T-helper 1 cell (primary cell): Measurements from ENCODE around the gene AGPS.
"Not testable (repeated sequence)": the region's sequence is repeated elsewhere in the genome, so short reads cannot be mapped to it uniquely, and the experiment has no call there.

Source experiments
- DNase-seq, 5 donors: peaks; one replicate each; pipeline ENCODE4 v3.0.0-alpha.2; 2012 to 2020

Gene AGPS

GRCh38 chr2:177391822-177392372, 676 bp upstream of the AGPS start:
- no peak for DNase-seq

GRCh38 chr2:177393203-177393755, 706 bp downstream of the AGPS start:
- peak in 1 of 5 donors; percentile 12 for DNase-seq

- no peak for DNase-seq
These were observed 1.4 kb downstream of the AGPS start for GRCh38 chr2:177393824-177394593.

DNA sequence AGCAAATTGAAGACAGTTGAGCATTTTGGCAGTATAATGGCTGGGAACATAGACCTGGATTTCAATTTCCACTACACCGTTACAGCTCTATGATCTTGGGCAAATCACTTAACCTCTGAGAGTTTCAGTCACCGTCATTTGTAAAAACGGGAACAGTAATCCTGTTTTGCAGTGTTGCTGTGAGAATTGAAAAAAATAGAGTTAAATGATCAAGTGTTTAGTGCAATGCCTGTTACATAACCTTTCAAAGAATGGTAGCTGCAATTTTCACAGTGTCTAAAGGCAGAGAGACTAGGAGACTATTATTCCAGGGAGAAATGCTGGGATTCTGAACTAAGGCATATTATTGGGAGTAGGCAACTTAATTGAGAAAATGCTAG, 2.0 kb downstream of the AGPS start:
- DNase-seq, result no peak

DNA sequence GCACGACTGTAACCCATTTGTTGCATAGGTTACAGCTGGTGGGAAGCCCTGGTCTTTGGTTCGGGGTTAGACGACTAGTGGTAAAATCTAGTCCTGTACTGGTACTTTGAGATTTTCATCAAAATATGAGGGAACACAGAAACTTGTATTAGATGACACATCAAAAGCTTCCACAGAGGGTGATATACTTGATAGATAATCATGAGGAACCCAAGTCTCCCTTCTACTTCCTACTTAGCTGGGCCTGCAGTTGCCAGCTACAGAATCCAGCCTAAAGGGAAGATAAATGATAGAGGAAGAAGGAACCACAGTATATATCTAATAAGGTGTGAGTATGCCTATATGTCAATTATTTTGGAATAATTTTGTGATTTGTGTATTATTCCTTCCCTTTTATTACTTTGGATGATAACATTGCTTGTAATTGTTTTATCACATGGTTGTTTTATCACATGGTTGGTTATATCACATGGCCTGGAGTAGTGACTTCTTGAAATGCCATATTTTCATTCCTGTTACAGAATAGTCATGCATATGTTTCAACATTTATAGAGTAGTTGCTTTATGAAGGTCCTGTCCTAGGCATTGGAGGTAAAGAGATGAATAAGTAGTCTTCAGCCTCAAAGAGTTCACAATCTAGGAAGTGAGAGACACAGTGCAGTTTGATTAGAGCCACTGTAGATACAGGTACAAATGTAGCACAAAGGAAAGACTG, 2.9 kb downstream of the AGPS start:
- DNase-seq, result no peak

GRCh38 chr2:177396703-177397460, 4.3 kb downstream of the AGPS start:
- DNase-seq, result no peak

GRCh38 chr2:177397481-177398289, 5.1 kb downstream of the AGPS start:
- peak in 1 of 5 donors; percentile 11 for DNase-seq

DNA sequence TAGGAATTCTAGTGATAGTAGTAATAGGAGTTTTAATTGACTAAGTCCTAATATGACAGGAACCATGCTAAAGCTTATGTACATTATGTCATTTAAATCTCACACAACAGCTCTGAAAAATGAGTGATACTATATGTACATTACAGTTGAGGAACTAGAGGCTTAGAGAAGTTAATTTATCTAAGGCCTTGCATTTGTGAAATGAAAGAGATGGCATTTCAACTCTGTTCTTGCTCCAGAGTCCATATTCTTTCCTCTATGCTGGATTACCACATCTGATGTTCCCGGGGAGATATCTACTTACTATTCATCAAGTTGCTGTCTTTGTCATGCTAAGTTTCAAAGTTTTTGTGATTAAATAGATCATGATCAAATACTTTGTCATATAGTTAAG, 5.7 kb downstream of the AGPS start:
- no peak for DNase-seq

GRCh38 chr2:177398791-177399190, 6.2 kb downstream of the AGPS start:
- DNase-seq, result no peak

GRCh38 chr2:177399376-177399775, 6.8 kb downstream of the AGPS start:
- DNase-seq, result no peak

- no peak for DNase-seq
These were observed 7.9 kb downstream of the AGPS start for GRCh38 chr2:177400337-177400923.

GRCh38 chr2:177402096-177402495, 9.5 kb downstream of the AGPS start:
- DNase-seq, result no peak

DNA sequence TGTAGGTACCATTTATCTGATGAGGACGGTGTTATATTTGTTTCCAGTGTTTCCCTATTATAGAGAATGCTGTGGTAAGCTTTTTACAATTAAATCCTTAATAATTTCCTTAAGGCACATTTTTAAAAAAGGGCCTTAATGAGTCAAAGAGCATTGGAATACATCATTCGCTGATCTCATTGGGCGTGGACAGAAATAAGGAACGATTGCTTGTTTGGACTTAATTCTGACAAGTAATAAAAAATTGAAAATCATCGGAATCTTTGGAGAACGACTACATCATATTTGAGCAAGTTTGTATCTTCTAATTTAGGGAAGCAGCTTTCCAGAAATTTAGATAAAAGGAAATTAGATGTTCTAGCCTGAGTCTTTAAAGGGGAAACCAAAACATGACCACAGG, 11.3 kb downstream of the AGPS start:
- no peak for DNase-seq

GRCh38 chr2:177404243-177404642, 11.7 kb downstream of the AGPS start:
- no peak for DNase-seq

GRCh38 chr2:177405029-177405692, 12.6 kb downstream of the AGPS start:
- no peak for DNase-seq

- no peak for DNase-seq
These were observed 13.6 kb downstream of the AGPS start for GRCh38 chr2:177406182-177406581.

- DNase-seq, result no peak
These were observed 14.5 kb downstream of the AGPS start for GRCh38 chr2:177407031-177407430.

DNA sequence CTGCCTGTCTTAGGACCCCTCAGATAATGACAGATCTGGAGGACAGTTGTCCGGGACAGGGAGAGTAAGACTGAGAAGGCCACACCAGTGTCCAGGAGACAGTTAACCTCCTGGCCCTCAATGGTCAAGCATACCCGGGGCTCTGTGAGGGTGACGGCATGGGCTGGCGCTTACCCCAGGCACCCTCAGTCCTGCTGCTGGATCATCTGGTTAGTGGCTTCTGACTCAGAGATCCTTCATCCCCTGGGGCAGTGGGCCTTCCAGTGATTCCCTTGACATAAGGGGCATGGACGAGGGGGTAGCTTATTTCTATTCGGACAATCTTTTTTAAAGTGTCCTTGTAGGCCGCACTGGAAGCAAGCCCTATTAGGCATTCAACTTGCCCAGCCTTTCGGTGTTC, 18.1 kb downstream of the AGPS start:
- DNase-seq, result not testable (repeated sequence)

DNA sequence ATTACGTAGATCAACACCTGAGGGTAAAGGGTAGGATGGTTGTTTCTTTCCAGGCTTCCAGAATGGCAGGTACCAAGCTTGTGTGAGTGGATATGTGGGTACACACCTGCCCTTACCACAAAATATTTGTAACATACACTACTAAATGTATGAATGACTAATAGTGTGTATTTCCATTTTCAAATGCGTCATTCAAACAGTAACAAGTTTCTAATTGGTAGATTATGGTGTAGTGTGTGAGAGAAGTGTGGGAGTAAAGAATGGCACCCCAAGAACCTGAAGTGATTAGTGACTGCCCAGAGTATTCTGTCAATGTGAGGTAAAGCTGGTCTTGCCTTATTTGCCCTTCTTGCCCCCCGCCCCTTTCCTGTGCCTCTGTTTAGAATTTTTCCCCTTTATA, 21.1 kb downstream of the AGPS start:
- no peak for DNase-seq

- DNase-seq, result peak in 1 of 5 donors; percentile 18
These were observed 26.7 kb downstream of the AGPS start for GRCh38 chr2:177419274-177419673.

GRCh38 chr2:177422271-177422670, 29.7 kb downstream of the AGPS start:
- no peak for DNase-seq
